Measurements from ENCODE around the gene WDR74.
"Not testable (repeated sequence)": the region's sequence is repeated elsewhere in the genome, so short reads cannot be mapped to it uniquely, and the experiment has no call there.

WDR74 gene

DNA sequence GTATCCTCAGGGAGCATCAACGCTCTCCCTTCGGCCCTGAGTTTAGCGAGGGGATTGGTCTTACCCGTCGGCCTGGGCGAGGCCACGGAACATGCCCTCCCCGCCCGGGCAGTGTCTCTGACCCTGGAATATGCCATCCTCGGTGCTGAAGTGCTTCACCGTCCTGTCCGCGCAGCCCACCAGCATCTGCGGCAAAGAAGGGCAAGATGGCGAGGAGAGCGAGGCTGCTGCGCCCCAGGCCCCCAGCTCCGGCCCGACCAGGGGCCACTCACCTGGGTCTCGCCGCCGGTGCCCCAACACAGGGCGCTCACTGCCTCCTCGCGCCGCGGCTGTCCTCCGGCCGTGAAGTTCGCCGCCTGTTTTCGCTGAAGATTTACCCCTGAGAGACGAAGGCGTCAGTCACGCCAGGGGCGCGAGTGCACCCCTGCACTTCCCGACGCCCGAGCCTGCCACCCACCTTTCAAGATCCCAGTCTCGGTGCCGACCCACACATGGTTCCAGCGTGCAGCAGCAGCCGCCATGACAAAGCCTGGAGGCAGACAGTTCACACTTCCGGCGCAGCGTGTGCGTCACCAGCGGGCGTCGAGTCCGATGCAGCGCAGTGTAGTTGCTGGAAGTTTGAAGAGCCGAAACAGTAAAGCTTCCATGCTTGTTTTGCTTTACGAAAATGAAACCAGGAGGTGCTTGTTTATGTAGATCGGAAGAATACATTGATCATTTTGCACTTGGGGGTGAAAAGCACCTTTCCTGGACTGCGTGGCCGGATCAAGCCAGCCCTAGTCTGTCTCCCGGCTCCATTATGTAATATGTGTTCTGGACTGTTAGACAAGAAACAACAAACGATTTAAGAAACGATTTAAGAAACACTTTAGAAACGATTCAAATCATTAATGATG, at the start of gene WDR74:
Gene WDR74 (minus strand): TSS at position 541 of the 896 bp plus-strand sequence. CDS start 20 bp downstream, at position 521.
- DNase-seq (ENCODE audit: low read depth in 2 of 3, low spot score in 2 of 3): peak in 2 of 3 experiments; percentile 69 to 73

DNA sequence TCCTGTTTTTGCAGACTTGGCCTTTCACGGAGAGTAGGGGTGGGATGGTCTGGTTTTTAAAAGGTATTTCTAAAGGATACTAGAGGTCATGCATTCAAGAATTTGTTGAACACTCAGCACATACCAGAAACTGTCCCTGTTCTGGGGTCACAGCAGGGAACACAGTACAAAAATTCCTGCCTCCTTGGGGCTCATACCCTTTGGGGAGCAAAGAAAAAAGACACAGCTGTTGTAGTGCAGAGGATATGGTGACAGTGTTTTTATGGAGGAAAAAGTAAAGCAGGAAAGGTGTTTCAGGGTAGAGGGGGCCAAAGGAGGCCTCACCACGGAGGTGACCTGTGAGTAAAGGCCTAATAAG, 49.7 kb upstream of the WDR74 start:
- DNase-seq (ENCODE audit: low read depth in 2 of 3, low spot score in 2 of 3): no peak

DNA sequence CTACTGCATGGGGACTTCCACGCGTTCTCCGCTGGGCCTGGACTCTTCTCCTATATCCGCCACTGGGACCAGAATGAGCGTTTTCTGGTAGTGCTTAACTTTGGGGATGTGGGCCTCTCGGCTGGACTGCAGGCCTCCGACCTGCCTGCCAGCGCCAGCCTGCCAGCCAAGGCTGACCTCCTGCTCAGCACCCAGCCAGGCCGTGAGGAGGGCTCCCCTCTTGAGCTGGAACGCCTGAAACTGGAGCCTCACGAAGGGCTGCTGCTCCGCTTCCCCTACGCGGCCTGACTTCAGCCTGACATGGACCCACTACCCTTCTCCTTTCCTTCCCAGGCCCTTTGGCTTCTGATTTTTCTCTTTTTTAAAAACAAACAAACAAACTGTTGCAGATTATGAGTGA, 49.0 kb upstream of the WDR74 start:
- no peak for DNase-seq (ENCODE audit: low read depth in 2 of 3, low spot score in 2 of 3)

DNA sequence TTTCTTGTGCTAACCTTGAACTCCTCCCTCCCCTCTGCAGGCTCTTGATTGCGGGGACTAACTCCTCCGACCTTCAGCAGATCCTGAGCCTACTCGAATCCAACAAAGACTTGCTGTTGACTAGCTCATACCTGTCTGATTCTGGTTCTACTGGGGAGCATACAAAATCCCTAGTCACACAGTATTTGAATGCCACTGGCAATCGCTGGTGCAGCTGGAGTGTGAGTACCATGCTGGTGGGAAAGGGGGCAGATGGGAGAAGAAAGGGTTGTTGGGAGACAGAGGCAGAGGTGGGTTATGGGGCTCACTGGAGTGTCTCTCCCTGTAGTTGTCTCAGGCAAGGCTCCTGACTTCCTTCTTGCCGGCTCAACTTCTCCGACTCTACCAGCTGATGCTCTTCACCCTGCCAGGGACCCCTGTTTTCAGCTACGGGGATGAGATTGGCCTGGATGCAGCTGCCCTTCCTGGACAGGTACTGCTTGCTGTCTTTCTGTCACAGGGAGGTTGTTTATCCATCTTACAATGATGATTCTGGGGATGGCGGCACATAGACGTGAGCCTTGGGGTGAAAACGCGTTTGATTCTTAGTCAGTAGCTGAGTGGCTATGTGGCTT, 45.9 kb upstream of the WDR74 start:
- no peak for DNase-seq (ENCODE audit: low read depth in 2 of 3, low spot score in 2 of 3)

DNA sequence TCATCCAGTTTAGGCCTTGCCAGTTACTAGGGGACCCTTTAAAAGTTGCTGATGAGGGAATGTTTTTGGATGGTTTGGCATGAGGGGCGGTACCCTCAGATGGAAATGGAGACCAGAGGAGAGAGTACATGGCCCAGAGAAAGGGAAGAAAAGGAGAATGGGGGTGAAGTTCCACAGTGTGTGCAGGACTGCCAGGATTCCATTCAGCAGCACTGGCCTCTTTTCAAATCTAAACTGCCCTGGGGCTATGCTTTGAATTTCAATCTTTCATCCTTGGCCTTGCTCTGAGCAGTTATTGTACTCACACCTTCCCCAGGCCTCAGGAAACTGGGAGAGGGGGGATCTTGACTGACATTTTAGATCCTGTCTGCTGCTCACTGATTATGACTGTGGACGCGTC, 44.3 kb upstream of the WDR74 start:
- DNase-seq (ENCODE audit: low read depth in 2 of 3, low spot score in 2 of 3): no peak

DNA sequence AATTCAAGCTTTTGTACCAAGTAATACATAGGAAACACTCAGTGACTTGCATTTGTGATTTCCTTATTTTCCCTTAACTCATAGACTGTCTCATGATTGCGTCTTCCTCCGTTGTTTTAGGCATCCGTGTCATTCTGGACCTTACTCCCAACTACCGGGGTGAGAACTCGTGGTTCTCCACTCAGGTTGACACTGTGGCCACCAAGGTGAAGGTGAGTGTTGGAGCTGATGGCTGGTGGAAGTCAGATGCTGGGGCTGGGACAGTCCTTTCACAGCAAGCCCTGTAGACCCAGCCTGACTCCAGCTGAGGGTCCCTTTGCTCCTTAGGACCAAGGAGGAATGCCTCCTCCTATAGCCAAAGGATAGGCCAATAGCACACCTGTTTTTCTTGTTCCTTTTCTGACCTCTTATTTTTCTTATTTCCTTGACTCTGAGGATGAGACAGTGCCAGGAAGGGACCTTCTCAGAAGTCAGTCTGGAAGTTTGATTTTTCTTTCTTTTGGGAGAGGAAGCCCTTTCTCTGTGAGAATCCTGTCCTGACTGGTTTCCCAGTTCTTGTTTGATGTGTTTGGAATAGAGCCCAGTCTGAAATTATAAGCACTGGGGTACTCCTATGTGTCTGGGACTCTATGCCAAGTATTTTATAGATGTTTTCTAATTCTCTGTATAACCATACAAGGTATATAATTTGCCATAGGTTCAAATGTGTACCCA, 43.6 kb upstream of the WDR74 start:
- no peak for DNase-seq (ENCODE audit: low read depth in 2 of 3, low spot score in 2 of 3)

DNA sequence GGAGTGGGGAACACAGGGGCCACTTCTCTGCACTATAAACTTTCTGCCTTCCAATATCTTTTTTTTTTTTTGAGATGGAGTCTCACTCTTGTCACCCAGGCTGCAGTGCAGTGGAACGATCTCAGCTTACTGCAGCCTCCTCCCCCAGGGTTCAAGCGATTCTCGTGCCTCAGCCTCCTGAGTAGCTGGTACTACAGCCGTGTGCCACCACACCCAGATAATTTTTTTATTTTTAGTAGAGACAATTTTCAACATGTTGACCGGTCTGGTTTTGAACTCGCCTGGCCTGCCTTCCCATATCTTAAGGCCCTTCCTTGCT, 43.0 kb upstream of the WDR74 start:
- no peak for DNase-seq (ENCODE audit: low read depth in 2 of 3, low spot score in 2 of 3)

DNA sequence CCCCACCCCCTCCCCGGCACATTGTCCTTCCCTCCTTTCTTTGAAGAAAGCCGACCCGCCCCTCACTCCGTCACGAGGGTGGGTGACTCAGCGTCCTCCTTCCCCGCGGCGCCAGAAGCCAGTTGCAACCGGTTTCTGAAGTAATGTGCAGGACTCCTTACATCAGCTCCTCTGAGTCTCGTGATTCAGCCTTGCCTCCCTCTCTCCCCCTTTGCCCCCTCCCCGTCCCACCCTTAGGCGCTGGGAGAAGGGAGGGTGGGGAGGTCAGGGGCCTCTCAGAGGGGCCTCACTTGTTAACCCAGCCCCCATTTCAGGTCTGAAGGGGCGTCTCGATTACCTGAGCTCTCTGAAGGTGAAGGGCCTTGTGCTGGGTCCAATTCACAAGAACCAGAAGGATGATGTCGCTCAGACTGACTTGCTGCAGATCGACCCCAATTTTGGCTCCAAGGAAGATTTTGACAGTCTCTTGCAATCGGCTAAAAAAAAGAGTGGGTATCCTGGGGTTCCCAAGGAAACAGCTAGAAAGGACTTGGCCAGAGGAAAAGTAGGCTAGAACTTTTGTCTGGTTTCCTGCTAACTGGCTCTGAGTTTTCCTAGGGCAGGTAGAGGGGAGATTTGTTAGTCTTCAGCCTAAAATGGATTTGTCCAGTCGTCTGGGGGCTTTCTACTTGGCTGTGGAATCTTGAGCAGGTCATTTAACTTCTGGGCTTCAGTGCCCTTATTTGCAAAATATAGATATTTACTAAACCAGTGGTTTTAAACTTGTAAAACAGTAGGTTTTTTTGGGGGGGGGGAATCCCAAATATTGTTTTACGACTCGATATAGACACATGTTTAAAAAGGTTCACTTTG, 42.4 kb upstream of the WDR74 start:
- DNase-seq (ENCODE audit: low read depth in 2 of 3, low spot score in 2 of 3): peak in 2 of 3 experiments; percentile 87 to 91

DNA sequence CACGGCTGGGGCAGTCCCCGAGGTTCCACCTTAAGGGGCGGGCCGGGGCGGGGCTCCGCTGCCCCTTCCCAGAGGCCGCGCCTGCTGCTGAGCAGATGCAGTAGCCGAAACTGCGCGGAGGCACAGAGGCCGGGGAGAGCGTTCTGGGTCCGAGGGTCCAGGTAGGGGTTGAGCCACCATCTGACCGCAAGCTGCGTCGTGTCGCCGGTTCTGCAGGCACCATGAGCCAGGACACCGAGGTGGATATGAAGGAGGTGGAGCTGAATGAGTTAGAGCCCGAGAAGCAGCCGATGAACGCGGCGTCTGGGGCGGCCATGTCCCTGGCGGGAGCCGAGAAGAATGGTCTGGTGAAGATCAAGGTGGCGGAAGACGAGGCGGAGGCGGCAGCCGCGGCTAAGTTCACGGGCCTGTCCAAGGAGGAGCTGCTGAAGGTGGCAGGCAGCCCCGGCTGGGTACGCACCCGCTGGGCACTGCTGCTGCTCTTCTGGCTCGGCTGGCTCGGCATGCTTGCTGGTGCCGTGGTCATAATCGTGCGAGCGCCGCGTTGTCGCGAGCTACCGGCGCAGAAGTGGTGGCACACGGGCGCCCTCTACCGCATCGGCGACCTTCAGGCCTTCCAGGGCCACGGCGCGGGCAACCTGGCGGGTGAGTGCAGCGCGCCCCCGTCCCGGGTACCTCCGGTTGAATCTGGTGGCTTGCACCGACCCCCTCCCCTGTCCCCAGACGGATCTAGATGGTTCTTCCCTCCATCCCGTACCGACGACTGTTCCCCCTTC, 41.6 kb upstream of the WDR74 start, which contains the start of gene SLC3A2:
Gene SLC3A2 (plus strand): TSS at position 94 of the 776 bp plus-strand sequence. CDS start 128 bp downstream, at position 222.
- DNase-seq (ENCODE audit: low read depth in 2 of 3, low spot score in 2 of 3): peak; percentile 56 to 89 (median 84)

DNA sequence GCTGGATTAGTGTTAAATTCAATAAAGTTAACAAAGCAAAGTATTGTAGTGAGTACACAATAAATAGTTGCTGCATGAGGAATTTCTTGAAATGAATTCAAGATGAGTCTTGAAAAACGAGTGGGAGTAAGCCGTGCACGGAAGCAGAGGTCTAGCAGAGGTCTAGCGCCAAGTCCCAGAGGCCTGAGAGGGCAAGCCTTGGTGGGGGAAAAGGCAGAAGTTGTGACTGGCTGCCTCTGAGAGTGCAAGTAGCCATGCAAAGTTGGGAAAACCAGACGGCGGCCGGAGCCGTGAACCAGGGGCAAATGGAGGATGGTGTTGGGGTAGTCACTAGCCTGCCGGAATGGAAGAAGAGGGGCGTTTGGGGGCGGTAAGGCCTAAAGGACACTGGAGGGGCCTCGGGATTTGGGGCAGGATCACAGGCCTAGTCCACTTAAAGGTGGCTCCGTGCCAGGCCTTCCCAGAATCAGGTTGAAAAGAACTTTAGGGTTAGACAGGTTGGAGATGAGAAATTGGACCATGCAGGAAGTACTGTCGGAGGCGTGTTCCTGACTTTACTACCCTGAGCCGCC, 40.9 kb upstream of the WDR74 start:
- peak in 2 of 3 experiments; percentile 30 to 47 for DNase-seq (ENCODE audit: low read depth in 2 of 3, low spot score in 2 of 3)

DNA sequence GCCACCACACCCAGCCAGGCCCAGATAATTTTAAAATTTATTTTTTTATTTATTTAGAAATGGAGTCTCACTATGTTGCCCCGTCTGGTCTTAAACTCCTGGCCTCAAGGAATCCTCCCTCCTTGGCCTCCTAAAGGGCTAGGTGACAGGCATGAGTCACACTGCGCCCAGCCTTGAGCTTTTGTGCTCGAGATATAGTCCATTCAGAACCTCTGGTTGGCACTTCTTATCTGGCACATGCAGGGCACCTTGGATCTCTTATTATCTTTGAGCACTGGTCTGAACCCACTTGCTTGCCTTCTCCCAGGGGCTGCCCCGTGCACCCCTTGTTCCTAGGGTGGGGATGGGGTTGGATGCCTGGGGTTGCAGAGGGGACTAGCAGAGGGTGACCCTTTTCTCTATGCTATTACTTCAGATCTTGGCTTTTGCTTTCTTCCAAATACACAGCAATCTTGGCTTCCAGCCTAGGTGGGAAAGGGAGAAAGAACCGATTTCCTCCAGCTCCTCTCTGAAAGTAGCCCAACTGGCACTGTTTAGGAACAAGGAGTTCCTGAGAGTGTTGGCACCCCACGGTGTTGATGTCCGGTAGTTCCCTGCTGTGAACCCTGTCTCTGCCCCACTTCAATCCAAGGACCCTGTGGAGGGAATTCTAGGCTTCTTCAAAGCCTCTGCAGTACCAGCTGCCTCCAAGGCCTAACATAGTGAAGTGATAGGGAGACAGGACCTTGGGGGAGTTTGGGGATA, 40.0 kb upstream of the WDR74 start:
- DNase-seq (ENCODE audit: low read depth in 2 of 3, low spot score in 2 of 3): no peak

DNA sequence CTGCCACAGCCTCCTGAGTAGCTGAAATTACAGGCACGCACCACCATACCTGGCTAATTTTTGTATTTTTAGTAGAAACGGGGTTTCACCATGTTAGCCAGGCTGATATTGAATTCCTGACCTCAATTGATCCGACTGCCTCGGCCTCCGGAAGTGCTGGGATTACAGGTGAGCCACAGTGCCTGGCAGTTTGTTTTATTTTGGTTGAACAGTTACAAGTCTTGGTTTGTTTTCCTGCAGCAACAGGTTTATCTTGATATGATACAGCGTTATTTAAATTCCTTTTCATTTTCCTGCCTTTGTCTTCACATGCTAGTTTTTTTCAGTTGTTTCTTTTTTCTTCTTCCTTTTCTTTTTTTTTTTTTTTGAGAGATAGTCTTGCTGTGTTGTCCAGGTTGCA, 37.3 kb upstream of the WDR74 start:
- DNase-seq (ENCODE audit: low read depth in 2 of 3, low spot score in 2 of 3): no peak

DNA sequence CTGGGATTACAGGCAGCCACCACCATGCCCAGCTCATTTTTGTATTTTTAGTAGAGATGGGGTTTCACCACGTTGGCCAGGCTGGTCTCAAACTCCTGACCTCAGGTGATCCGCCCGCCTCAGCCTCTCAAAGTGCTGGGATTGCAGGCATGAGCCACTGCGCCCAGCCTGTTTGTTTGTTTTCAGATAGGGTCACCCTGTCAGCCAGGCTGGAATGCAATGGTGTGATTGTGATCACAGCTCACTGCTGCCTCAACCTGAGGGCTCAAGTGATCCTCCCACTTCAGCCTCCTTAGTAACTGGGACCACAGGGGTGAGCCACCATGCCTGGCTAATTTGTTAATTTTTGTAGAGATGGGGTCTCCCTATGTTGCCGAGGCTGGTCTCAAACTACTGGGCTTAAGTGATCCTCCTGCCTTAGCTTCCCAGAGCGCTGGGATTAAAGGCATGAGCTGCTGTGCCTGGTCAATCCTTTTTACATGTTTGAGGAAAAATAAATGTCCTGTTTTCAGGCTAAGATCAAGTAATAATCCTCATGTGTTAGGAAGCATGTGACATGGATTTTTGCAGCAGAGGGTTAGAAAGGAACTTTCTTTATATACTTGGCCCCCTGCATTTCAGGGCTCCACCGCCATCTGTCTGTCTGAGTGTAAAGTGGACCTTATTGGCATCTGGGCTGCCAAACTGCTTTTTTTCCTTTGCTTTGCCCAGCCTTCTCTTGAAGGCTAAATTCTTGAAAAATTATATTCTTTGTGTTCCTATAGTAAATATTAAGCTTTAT, 36.5 kb upstream of the WDR74 start:
- DNase-seq (ENCODE audit: low read depth in 2 of 3, low spot score in 2 of 3): no peak

DNA sequence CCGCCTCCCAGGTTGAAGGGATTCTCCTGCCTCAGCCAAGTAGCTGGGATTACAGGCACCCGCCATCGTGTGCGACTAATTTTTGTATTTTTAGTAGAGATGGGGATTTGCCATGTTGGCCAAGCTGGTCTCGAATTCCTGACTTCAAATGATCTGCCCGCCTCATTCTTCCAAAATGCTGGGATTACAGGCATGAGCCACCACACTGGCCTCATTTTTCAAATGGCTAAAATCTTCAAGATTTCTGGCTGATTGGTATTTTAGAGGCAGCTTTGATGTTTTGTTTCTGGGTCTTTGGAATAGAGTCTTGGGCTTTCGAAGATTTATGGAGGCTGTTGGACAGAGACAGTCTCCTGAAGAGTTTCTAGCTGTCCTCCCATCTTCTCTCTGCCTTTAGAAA, 35.5 kb upstream of the WDR74 start:
- no peak for DNase-seq (ENCODE audit: low read depth in 2 of 3, low spot score in 2 of 3)

DNA sequence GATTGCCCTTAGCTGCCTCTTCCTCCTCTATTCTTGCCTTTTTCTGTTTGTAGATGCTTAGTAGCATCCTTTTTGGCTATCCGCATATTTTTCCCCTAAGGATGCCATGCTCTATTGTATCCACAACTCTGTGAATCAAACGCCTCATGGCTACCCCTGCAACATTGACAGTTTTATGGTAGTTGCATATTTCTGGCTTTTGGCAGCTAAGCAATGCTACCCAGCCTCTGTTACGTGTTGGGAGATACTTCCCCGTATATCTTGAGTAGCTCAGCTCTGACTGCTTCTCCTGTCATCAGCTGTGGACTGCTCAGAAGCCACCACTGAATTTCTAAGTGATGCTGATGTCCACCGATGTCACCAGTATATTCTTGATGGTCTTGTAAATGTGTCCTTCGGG, 26.2 kb upstream of the WDR74 start:
- DNase-seq (ENCODE audit: low read depth in 2 of 3, low spot score in 2 of 3): no peak

DNA sequence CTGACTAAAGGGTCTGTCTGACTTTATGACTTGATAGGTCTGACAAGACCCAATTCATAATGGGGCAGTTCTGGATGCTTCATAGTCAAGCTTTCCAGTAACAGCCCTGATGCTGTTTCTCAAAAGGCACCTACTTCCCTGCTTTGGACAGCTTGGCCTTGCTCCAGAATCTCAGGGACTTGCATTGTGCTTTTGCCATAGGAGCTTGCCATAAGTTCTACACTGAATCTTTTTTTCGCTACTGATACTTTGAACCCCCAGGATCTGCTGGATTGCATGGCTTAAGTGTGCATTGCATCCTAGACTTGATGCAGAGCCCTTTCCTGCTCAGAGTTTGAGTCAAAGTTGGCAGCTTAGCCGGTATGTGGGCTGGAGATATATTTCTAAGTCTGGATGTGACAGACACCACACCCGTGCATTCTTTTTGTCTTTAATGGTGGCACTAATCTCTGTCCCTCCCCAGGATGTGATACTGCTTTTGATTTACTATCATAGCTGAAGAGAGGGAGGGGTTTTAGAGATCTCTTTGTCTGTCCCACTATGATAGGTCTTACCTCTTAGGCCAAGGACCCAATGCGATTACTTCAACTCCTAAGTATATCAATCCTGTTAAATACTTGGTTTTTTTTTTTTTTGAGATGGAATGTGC, 24.4 kb upstream of the WDR74 start:
- DNase-seq (ENCODE audit: low read depth in 2 of 3, low spot score in 2 of 3): no peak

DNA sequence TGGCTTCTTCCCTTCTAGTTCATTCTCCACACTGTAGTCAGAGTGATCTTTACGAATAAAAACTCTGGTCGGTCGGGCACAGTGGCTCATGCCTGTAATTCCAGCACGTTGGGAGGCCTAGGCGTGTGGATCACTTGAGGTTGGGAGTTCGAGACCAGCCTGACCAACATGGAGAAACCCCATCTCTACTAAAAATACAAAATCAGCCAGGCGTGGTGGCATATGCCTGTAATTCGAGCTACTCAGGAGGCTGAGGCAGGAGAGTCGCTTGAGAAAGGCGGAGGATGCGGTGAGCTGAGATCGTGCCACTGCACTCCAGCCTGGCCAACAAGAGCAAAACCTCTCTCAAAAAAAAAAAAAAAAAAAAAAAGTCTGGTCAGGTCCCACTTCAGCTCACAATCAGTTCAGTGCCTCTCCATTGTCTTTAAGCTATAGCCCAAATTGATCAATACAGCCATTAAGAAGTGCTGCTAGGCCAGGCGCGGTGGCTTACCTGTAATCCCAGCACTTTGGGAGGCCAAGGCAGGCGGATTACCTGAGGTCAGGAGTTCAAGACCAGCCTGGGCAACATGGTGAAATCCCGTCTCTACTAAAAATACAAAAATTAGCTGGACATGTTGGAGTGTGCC, 22.3 kb upstream of the WDR74 start:
- not testable (repeated sequence) for DNase-seq (ENCODE audit: low read depth in 2 of 3, low spot score in 2 of 3)
